ENCODE results near the gene GPHN.
"Not testable (repeated sequence)": the region's sequence is repeated elsewhere in the genome, so short reads cannot be mapped to it uniquely, and the experiment has no call there.

The GPHN gene

DNA sequence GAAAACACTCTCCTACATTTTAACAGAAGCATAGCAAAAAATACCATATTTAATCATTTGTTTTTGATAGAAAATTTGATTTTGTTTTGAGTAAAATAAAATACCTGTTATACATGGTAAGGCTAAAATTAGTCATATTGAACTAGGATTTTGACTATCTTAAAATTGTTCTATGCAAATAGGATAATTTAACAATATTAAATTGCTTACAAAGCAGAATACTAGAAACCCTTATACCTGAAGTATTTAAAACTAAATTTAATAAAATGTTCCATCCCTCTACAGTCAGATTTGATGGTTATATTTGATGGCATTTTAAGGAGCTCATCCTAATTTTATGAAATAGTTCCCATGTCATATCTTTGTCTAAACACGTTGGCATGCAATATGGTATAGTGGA is 323.2 kb downstream of the GPHN start:
- Histone ChIP-seq H3K36me3 (ENCODE audit: insufficient read depth, low read length) (no peaks in the 10 kb centered on the region), H3K9me2 (ENCODE audit: low read depth, low read length) (no peaks in the 10 kb centered on the region), H2AFZ (ENCODE audit: low read length) (no peak overlapping the region), H3K27ac (ENCODE audit: low read depth, low read length, poor library complexity, severe bottlenecking) (no peak overlapping the region), H3K9ac (ENCODE audit: low read length) (no peak overlapping the region), H4K20me1 (ENCODE audit: insufficient read depth, low read length) (no peaks in the 10 kb centered on the region), H3K4me1 (ENCODE audit: insufficient read depth, low read length, severe bottlenecking) (no peaks in the 10 kb centered on the region), H3K4me2 (ENCODE audit: low read length) (no peak overlapping the region), H3K9me3 (ENCODE audit: low read length) (no peaks in the 10 kb centered on the region), H3K4me3 (ENCODE audit: low read depth, low read length, poor library complexity, severe bottlenecking) (no peak overlapping the region), H3F3A (ENCODE audit: insufficient read depth, low read length) (no peaks in the 10 kb centered on the region), H3K79me2 (ENCODE audit: insufficient read depth, low read length) (no peaks in the 10 kb centered on the region), H3K27me3 (ENCODE audit: insufficient read depth, low read length) (no peaks in the 10 kb centered on the region)
- no peak for TF ChIP-seq EZH2 (IDR thresholded peaks at IDR 0.05; ENCODE audit: borderline replicate concordance, low read length)
- TF ChIP-seq, protein P1, sequence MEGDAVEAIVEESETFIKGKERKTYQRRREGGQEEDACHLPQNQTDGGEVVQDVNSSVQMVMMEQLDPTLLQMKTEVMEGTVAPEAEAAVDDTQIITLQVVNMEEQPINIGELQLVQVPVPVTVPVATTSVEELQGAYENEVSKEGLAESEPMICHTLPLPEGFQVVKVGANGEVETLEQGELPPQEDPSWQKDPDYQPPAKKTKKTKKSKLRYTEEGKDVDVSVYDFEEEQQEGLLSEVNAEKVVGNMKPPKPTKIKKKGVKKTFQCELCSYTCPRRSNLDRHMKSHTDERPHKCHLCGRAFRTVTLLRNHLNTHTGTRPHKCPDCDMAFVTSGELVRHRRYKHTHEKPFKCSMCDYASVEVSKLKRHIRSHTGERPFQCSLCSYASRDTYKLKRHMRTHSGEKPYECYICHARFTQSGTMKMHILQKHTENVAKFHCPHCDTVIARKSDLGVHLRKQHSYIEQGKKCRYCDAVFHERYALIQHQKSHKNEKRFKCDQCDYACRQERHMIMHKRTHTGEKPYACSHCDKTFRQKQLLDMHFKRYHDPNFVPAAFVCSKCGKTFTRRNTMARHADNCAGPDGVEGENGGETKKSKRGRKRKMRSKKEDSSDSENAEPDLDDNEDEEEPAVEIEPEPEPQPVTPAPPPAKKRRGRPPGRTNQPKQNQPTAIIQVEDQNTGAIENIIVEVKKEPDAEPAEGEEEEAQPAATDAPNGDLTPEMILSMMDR (IDR thresholded peaks at IDR 0.05; ENCODE audit: low read length): no peak

DNA sequence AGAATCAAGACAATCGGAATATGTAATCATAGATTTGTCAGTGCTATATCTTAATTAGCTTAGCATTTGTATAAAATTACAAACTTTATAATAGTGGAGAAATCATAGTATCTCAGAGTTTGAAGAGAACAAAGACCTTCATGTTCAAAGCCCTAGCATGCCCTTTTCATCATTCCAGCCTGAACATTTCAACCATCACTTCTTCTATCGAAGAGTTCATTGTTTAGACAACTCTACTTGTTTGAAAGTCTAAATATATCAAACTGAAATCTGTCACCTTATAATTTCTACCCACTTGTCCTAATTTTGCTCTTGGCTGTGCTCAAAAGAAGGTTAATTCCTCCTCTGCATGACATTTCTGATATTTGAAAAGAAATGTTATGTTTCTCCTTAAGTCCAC is 325.9 kb downstream of the GPHN start:
- Histone ChIP-seq H3K9me3 (ENCODE audit: low read length) (no peaks in the 10 kb centered on the region), H3K27me3 (ENCODE audit: insufficient read depth, low read length) (no peaks in the 10 kb centered on the region), H3K27ac (ENCODE audit: low read depth, low read length, poor library complexity, severe bottlenecking) (no peak overlapping the region), H4K20me1 (ENCODE audit: insufficient read depth, low read length) (no peaks in the 10 kb centered on the region), H2AFZ (ENCODE audit: low read length) (no peak overlapping the region), H3K4me3 (ENCODE audit: low read depth, low read length, poor library complexity, severe bottlenecking) (no peak overlapping the region), H3K9me2 (ENCODE audit: low read depth, low read length) (no peaks in the 10 kb centered on the region), H3K4me2 (ENCODE audit: low read length) (no peak overlapping the region), H3K4me1 (ENCODE audit: insufficient read depth, low read length, severe bottlenecking) (no peaks in the 10 kb centered on the region), H3K36me3 (ENCODE audit: insufficient read depth, low read length) (no peaks in the 10 kb centered on the region), H3K9ac (ENCODE audit: low read length) (no peak overlapping the region), H3K79me2 (ENCODE audit: insufficient read depth, low read length) (no peaks in the 10 kb centered on the region), H3F3A (ENCODE audit: insufficient read depth, low read length) (no peaks in the 10 kb centered on the region)
- TF ChIP-seq, protein P1 (IDR thresholded peaks at IDR 0.05; ENCODE audit: low read length): no peak
- no peak for TF ChIP-seq EZH2 (IDR thresholded peaks at IDR 0.05; ENCODE audit: borderline replicate concordance, low read length)

DNA sequence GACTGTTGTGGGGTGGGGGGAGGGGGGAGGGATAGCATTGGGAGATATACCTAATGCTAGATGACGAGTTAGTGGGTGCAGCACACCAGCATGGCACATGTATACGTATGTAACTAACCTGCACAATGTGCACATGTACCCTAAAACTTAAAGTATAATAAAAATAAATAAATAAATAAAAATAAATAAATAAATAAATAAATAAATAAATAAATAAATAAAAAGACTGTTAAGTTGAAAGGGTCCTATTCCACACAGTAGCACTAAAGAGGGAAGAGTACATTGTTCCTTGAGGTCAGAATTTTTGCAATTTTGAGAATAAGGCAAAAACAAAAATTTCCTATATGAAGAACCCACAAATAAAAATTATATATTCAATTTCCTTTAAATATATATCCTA is 329.5 kb downstream of the GPHN start:
- not testable (repeated sequence) for H3K4me1 ChIP-seq (ENCODE audit: insufficient read depth, low read length, severe bottlenecking); H3K27ac ChIP-seq (ENCODE audit: low read depth, low read length, poor library complexity, severe bottlenecking); H3K9me3 ChIP-seq (ENCODE audit: low read length); H2AFZ ChIP-seq (ENCODE audit: low read length); H3K9me2 ChIP-seq (ENCODE audit: low read depth, low read length); H3K36me3 ChIP-seq (ENCODE audit: insufficient read depth, low read length); H3K27me3 ChIP-seq (ENCODE audit: insufficient read depth, low read length); H3F3A ChIP-seq (ENCODE audit: insufficient read depth, low read length); H3K9ac ChIP-seq (ENCODE audit: low read length); H3K4me2 ChIP-seq (ENCODE audit: low read length); H3K4me3 ChIP-seq (ENCODE audit: low read depth, low read length, poor library complexity, severe bottlenecking); H3K79me2 ChIP-seq (ENCODE audit: insufficient read depth, low read length); H4K20me1 ChIP-seq (ENCODE audit: insufficient read depth, low read length)

DNA sequence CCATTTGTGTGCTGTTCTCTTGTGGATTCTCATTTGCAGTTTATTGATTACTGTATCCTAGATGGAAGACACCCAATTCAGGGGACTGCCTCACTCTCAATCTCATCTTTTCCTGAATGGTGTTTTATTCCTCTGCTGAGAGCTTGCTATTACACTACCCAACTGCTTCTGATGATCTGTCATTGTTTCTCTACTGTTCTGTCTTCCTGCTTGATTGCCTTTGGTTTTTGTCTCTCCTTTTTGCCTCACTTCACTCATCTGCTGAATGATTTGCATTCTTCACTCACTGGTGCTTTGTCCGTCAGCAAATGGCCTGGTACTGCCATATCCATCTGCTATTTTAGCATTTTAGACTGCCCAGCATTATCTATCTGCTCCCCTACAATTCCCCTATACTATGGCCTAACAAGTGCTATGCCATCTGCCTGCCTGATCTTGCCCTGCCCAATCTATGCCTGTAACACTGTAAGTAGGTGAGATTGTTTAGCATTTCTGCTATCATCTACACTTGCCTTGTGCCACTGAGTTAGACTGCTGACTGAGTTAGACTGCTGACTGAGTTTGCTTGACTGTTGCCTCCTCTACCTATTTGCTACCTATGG is 335.1 kb downstream of the GPHN start:
- H3K4me3 ChIP-seq (ENCODE audit: low read depth, low read length, poor library complexity, severe bottlenecking): no peak overlapping the region
- H4K20me1 ChIP-seq (ENCODE audit: insufficient read depth, low read length): no peaks in the 10 kb centered on the region
- H3K36me3 ChIP-seq (ENCODE audit: insufficient read depth, low read length): no peaks in the 10 kb centered on the region
- TF ChIP-seq, protein P1 (IDR thresholded peaks at IDR 0.05; ENCODE audit: low read length): no peak
- no peak for TF ChIP-seq EZH2 (IDR thresholded peaks at IDR 0.05; ENCODE audit: borderline replicate concordance, low read length)
- H3K79me2 ChIP-seq (ENCODE audit: insufficient read depth, low read length): no peaks in the 10 kb centered on the region
- no peaks in the 10 kb centered on the region for H3K27me3 ChIP-seq (ENCODE audit: insufficient read depth, low read length)
- no peaks in the 10 kb centered on the region for H3K9me3 ChIP-seq (ENCODE audit: low read length)
- H3K4me1 ChIP-seq (ENCODE audit: insufficient read depth, low read length, severe bottlenecking): no peaks in the 10 kb centered on the region
- H3K9me2 ChIP-seq (ENCODE audit: low read depth, low read length): no peaks in the 10 kb centered on the region
- H2AFZ ChIP-seq (ENCODE audit: low read length): no peak overlapping the region
- no peak overlapping the region for H3K9ac ChIP-seq (ENCODE audit: low read length)
- no peak overlapping the region for H3K4me2 ChIP-seq (ENCODE audit: low read length)
- H3K27ac ChIP-seq (ENCODE audit: low read depth, low read length, poor library complexity, severe bottlenecking): no peak overlapping the region
- no peaks in the 10 kb centered on the region for H3F3A ChIP-seq (ENCODE audit: insufficient read depth, low read length)
